ENCODE data around the gene CNP. TPM values are rescaled to one million over a fixed set of nuclear protein-coding genes. Genes with fewer than 3 reads are reported as not detected.

The CNP gene
- 5.6 and 7.3 TPM in 2 replicates for polyA plus RNA-seq

DNA sequence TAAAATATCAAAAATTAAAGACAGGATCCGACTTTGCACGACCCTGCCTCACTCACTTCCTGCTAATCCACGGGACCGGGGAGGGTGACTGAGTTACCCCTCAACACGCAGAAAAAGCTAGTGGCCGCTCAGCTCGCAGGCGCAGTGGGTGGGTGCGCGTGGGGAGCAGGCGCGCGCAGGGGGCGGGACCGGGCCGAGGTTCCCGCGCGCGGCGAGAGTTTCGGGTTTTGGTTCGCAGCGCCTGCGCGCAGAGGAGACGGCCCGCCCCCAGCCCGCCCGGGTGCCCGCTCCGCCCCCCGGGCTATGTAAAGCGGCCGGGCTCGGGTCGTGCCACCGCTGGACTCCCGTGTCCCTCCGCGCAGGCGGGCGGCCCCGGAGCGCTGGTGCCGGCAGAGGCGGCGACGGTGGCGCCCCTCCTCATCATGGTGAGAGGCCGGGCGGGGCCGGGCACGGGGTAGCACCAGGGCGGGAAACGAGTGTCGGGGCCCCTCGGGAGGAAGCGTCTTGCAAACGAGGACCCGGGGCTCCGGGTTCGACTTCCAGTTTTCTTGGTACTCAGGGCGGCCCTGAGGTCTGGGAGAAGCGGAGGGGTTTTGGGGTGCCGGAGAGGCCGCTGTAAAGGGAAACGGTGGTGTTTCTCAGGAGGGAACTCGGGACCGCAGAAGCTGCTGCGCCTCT is at the start of gene CNP:
Gene CNP (plus strand): TSS at position 333 of the 678 bp plus-strand sequence. CDS start 90 bp downstream, at position 423.

DNA sequence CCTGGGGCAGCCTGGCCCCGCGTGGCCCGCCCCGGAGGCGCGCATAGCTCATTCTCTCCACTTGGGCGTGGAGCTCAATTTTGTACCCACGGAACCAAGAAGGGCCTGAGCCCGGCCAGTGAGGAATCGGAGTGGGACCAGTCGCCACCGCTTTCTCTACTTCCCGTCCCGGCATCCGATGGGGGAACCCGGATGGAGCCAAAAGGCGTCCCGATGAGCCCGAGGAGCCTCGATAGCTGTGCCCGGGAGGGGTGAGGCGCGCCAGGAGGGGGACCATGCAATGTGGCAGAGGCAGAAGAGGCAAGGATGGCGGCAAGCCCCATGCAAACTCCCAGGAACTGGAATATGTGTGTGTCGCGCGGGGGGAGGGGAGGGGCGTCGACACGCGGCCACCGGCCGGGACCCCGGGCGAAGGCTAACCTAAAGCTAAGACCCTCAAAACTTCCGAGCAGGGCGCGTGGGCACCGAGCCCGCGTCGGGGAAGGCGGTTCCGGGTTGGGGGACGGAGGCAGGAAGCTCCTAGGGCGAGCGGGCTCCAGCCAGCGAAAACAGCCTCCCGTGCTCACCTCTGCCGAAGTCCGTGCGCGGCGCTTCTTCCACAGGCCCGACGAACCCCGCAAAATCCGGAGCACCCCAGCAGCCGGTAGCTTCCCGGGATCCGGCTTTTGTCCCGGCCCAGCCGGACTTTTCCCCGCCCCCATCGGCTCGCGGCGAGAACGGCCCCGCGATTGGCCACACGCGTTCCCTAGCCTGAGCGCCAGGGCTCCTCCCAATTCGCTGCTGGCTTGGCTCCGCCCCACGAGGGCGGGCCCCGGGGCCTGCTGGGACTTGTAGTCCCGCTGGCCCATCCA is 48.1 kb upstream of the CNP start, which contains the start of gene ACLY:
Gene ACLY (minus strand): TSS at position 638 of the 851 bp plus-strand sequence. CDS start 5,078 bp downstream, outside the sequence.

DNA sequence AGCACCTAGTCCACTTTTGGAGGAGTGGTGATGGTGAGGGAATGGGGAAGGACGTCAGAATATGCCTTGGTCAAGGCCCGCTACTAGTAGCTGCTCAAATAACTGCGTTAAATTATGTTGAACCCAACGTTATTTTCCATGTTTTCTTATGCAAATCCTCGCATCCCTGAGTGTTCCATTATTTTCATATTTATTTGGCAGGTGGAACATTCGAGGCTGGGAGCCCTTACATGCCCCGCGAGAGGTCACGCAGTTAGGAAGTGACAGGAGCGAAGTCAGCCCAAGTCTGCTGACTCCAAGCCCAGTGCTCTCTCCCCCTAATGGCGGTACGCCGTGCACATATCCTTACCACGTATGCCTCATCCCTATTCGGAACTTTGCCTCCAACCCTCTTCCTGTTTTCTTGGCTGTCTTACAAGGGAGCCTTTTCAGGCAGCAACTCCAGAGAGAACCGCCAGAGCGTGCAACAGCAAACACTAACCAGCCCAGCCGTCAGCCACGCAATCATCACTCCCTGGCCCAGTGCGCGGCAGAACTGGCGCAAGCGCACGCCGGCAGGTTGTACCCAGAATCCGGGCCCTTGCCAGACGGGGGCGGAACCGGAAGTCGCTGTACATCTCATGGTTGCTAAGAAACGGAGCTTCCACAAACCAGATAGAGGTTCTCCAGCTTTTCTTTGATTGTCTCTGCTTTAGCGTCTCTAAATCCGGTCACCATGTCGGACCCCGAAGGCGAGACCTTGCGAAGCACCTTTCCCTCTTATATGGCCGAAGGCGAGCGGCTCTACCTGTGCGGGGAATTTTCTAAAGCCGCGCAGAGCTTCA is 36.4 kb upstream of the CNP start, which contains the start of gene ODAD4:
Gene ODAD4 (plus strand): TSS at position 609 of the 824 bp plus-strand sequence. CDS start 107 bp downstream, at position 716.

DNA sequence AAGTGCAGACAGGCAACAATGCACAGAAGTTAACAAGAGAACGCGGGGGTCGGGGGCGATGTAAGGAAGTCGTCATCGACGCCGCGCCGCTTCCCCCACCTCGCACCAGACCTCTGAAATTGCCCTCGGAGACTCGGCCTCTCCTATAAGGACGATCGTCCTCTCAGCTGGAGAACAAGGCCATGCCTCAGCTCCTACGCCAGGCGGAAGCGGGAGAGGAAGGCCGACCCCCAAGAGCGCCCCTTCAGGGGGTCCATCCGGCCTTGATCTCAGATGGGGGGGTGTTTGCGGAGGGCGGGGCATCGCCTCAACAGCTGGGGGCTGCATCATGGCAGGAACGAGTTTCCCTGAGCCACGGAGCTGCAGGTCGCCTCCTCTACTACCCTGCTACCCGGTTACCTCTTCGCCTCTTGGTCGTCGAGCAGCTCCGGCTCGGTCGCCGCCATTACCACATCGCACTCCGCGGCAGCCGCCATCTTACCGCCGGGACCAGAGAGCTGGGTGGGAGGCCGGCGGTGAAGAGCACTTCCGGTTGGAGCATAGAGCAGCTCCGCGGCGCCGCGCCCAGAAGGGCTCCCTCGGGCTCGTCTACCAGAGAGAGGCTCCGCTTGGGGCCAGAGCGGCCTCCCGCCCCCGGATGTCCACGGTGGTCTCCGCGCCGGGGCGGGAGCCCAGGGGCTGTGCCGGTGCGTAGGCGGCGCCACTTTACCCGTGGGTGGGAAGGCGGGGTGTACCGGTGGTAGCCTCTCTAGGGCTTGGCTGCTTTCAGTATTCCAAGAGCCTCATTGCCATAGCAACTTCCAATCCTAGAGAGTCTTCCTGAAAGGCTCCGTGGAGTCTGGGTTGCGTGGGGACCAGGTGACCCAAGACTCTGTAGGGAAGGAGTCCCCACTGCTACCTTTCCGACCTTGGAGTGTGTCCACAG is 50.6 kb downstream of the CNP start, which contains the start of gene DNAJC7:
Gene DNAJC7 (minus strand): TSS at position 499 of the 925 bp plus-strand sequence. CDS start 23 bp downstream, at position 476.

DNA sequence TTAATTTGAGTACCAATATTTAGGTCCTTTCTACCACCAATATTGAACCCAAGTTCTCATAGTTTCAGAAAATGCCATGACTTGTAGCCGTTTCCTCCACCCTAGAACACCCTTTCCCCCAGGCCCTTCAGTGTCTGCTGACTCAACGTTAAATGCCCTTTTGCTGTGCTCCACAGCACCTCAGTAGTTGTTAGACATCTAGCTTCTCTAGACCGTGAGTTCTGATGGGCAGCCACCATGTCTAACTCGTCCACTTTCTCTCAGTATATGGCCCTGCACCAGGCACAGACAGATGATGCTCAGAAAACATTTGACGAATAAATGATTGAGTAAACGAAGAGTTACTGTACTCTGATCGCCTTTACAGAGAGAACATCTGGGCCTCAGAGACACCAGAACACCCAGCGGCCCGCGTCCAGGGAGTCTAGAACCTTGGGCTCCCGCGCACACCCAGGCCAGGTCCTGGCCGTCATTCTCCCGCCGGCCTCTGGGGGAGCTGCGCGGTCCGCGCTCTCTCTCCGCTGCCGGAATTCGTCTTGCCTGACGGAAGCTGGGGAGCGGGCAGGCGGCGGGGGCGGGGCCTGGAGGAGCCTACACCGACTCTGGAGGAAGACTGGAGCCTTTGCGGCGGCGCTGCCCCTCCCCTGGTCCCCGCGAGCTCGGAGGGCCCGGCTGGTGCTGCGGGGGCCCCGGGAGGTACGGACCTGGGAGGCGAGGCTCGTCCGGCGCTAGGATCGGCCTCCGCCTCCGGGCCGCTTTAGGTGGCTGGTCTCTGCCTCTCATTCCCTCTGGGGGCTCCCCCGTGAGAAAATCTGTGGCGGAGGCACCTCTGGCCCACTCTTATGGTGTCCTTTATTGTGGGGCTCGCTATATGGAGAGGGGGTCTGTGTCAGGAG is 53.2 kb downstream of the CNP start, which contains the start of gene NKIRAS2:
Gene NKIRAS2 (plus strand): TSS at position 582 of the 896 bp plus-strand sequence. CDS start 1,488 bp downstream, outside the sequence.

Other genes with a start within 250 kb of the CNP start
- 0.27 and 1.7 TPM in 2 replicates for gene HAP1, start 232.2 kb upstream of the CNP start, polyA plus RNA-seq
- 0.70 and 1.6 TPM in 2 replicates for gene JUP, start 180.1 kb upstream of the CNP start, polyA plus RNA-seq
- 0.55 and 0.83 TPM in 2 replicates for gene P3H4, start 154.8 kb upstream of the CNP start, polyA plus RNA-seq
- 0.62 and 0.63 TPM in 2 replicates for gene FKBP10, start 153.8 kb upstream of the CNP start, polyA plus RNA-seq
- gene NT5C3B, start 130.6 kb upstream of the CNP start, polyA plus RNA-seq: 20.8 and 22.5 TPM in 2 replicates
- not detected in 2 replicates for gene KLHL10, start 129.0 kb upstream of the CNP start, polyA plus RNA-seq
- 3.2 and 5.1 TPM in 2 replicates for gene KLHL11, start 101.4 kb upstream of the CNP start, polyA plus RNA-seq
- gene ACLY, start 47.8 kb upstream of the CNP start, polyA plus RNA-seq: 40.6 and 43.7 TPM in 2 replicates
- 6.8 TPM in 1 of 2 replicates, not detected in the other for gene ODAD4, start 36.2 kb upstream of the CNP start, polyA plus RNA-seq
- 58.9 and 120 TPM in 2 replicates for gene DNAJC7, start 50.6 kb downstream of the CNP start, polyA plus RNA-seq
- 0.69 and 1.6 TPM in 2 replicates for gene NKIRAS2, start 53.3 kb downstream of the CNP start, polyA plus RNA-seq
- gene C17orf113, start 83.8 kb downstream of the CNP start, polyA plus RNA-seq: 0.91 and 2.4 TPM in 2 replicates
- 42.1 and 57.2 TPM in 2 replicates for gene ZNF385C, start 131.7 kb downstream of the CNP start, polyA plus RNA-seq
- 27.4 and 68.3 TPM in 2 replicates for gene DHX58, start 145.9 kb downstream of the CNP start, polyA plus RNA-seq
- 11.8 and 17.1 TPM in 2 replicates for gene KAT2A, start 154.6 kb downstream of the CNP start, polyA plus RNA-seq
- 0.62 TPM in 1 of 2 replicates, not detected in the other for gene HSPB9, start 156.0 kb downstream of the CNP start, polyA plus RNA-seq
- 0.46 and 1.3 TPM in 2 replicates for gene RAB5C, start 188.2 kb downstream of the CNP start, polyA plus RNA-seq
- not detected in 2 replicates for gene KCNH4, start 214.3 kb downstream of the CNP start, polyA plus RNA-seq
- not detected in 2 replicates for gene HCRT, start 218.7 kb downstream of the CNP start, polyA plus RNA-seq
- gene GHDC, start 227.7 kb downstream of the CNP start, polyA plus RNA-seq: 0.25 and 1.2 TPM in 2 replicates